Measurements from ENCODE around the gene CANX.

Gene CANX

GRCh38 chr5:179758955-179759354 is 60.2 kb downstream of the CANX start:
- no peak for DNase-seq (ENCODE audit: low spot score)

GRCh38 chr5:179759581-179760551 is 61.1 kb downstream of the CANX start:
- no peak for DNase-seq (ENCODE audit: low spot score)

- DNase-seq (ENCODE audit: low spot score): no peak
Measured at GRCh38 chr5:179762079-179762780, 63.5 kb downstream of the CANX start.

- peak; percentile 56 for DNase-seq (ENCODE audit: low spot score)
Measured at GRCh38 chr5:179762781-179763176, 64.0 kb downstream of the CANX start.

GRCh38 chr5:179763215-179763945 is 64.6 kb downstream of the CANX start:
- peak; percentile 80 for DNase-seq (ENCODE audit: low spot score)

GRCh38 chr5:179764056-179764455 is 65.3 kb downstream of the CANX start:
- no peak for DNase-seq (ENCODE audit: low spot score)

- peak; percentile 87 for DNase-seq (ENCODE audit: low spot score)
Measured at GRCh38 chr5:179765400-179765799, 66.6 kb downstream of the CANX start.

GRCh38 chr5:179766021-179766725 is 67.4 kb downstream of the CANX start:
- no peak for DNase-seq (ENCODE audit: low spot score)

- no peak for DNase-seq (ENCODE audit: low spot score)
Measured at GRCh38 chr5:179766726-179767455, 68.1 kb downstream of the CANX start.

GRCh38 chr5:179767496-179768100 is 68.8 kb downstream of the CANX start:
- DNase-seq (ENCODE audit: low spot score): no peak

GRCh38 chr5:179768326-179769085 is 69.7 kb downstream of the CANX start:
- DNase-seq (ENCODE audit: low spot score): no peak

- DNase-seq (ENCODE audit: low spot score): no peak
Measured at GRCh38 chr5:179769271-179769670, 70.5 kb downstream of the CANX start.

GRCh38 chr5:179769796-179770195 is 71.0 kb downstream of the CANX start:
- DNase-seq (ENCODE audit: low spot score): no peak

GRCh38 chr5:179771311-179771895 is 72.6 kb downstream of the CANX start:
- no peak for DNase-seq (ENCODE audit: low spot score)

- DNase-seq (ENCODE audit: low spot score): no peak
Measured at GRCh38 chr5:179772351-179772750, 73.6 kb downstream of the CANX start.

GRCh38 chr5:179773686-179774040 is 74.9 kb downstream of the CANX start:
- DNase-seq (ENCODE audit: low spot score): no peak

- no peak for DNase-seq (ENCODE audit: low spot score)
Measured at GRCh38 chr5:179774442-179774841, 75.7 kb downstream of the CANX start.

- no peak for DNase-seq (ENCODE audit: low spot score)
Measured at GRCh38 chr5:179776411-179776938, 77.7 kb downstream of the CANX start.

- no peak for DNase-seq (ENCODE audit: low spot score)
Measured at GRCh38 chr5:179777456-179777855, 78.7 kb downstream of the CANX start.
